ENCODE results near the gene SGMS1. TPM values are rescaled to one million over a fixed set of nuclear protein-coding genes. Genes with fewer than 3 reads are reported as not detected.

Gene SGMS1
- total and polyA plus RNA-seq, 12 donors, result 7.3 to 24.3 (median 17.1) TPM

DNA sequence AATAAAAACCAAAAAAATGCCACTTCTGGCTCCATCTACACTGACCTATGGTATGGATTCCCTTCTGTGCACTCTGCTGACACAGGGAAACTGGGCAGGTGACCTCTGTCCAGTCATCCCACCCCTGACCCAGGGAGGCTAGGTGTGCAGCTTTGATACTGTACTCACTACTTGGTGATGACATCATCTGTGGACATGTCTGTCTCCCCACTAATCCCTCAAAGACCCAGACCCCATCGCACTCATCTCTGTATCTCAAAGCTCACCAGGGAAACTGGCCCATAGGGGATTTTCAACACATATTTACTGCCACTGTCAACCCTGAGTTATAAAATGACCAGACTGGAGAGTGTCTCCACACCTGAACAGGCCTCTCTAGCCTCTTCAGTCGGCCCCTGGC is 10.6 kb downstream of the SGMS1 start:
- Histone ChIP-seq H3K4me3 (no peak overlapping the region), H3K4me1 (peaks cover 0 to 65% (median 40%) of the 10 kb centered on the region in 9 donors), H3K9me3 (no peaks in the 10 kb centered on the region), H3K27me3 (no peaks in the 10 kb centered on the region), H3K36me3 (no peaks in the 10 kb centered on the region), H3K27ac (peak overlapping the region in 1 of 10 donors; percentile 11)
- intact Hi-C loops (cut with DNase I), result loop anchor here in 3 of 10 donors (5.0 to 10.0 kb wide), 3 partner anchors 36 to 1321 kb away; no protein-coding TSS in a partner anchor
- TF ChIP-seq, protein P1, sequence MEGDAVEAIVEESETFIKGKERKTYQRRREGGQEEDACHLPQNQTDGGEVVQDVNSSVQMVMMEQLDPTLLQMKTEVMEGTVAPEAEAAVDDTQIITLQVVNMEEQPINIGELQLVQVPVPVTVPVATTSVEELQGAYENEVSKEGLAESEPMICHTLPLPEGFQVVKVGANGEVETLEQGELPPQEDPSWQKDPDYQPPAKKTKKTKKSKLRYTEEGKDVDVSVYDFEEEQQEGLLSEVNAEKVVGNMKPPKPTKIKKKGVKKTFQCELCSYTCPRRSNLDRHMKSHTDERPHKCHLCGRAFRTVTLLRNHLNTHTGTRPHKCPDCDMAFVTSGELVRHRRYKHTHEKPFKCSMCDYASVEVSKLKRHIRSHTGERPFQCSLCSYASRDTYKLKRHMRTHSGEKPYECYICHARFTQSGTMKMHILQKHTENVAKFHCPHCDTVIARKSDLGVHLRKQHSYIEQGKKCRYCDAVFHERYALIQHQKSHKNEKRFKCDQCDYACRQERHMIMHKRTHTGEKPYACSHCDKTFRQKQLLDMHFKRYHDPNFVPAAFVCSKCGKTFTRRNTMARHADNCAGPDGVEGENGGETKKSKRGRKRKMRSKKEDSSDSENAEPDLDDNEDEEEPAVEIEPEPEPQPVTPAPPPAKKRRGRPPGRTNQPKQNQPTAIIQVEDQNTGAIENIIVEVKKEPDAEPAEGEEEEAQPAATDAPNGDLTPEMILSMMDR (IDR thresholded peaks at IDR 0.05), result no peak
- DNase-seq (no peak), ATAC-seq (no peak)
- 56 to 60% methylated on average over 2 of the region's 2 CpGs for WGBS, 2 donors

DNA sequence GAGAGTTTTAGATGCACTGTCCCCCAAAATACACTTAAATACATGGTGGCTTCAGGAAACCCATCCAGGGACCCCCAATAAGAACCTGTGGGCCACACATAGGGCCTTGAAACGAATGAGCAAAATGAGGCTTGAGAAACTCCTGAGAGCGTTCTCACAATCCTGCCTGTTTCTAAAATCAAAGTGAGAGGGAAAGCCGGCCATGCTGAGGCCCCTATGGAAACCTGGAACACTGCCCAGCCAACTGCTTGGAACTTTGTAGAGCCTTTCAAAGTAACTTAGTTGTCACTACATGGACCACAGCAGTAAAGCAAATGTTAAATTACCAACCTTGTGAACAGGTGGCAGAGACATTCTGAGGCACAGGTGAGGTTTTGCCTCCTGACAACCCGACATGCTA is 13.4 kb downstream of the SGMS1 start:
- ATAC-seq (peak in 6 of 8 donors; percentile 47 to 70 (median 55)), DNase-seq (peak; percentile 33 to 76)
- Histone ChIP-seq H3K9me3 (no peaks in the 10 kb centered on the region), H3K4me1 (peaks cover 0 to 79% (median 56%) of the 10 kb centered on the region in 9 donors), H3K4me3 (no peak overlapping the region), H3K27me3 (no peaks in the 10 kb centered on the region), H3K27ac (peak overlapping the region in 5 of 10 donors; percentile 37 to 83 (median 51)), H3K36me3 (no peaks in the 10 kb centered on the region)
- intact Hi-C loops (cut with DNase I), result loop anchor here in 3 of 10 donors (5.0 to 10.0 kb wide), 3 partner anchors 33 to 1318 kb away; no protein-coding TSS in a partner anchor
- TF ChIP-seq, protein P1 (IDR thresholded peaks at IDR 0.05), result no peak
- WGBS, 2 donors, result 38 to 44% methylated on average over 4 of the region's 4 CpGs

DNA sequence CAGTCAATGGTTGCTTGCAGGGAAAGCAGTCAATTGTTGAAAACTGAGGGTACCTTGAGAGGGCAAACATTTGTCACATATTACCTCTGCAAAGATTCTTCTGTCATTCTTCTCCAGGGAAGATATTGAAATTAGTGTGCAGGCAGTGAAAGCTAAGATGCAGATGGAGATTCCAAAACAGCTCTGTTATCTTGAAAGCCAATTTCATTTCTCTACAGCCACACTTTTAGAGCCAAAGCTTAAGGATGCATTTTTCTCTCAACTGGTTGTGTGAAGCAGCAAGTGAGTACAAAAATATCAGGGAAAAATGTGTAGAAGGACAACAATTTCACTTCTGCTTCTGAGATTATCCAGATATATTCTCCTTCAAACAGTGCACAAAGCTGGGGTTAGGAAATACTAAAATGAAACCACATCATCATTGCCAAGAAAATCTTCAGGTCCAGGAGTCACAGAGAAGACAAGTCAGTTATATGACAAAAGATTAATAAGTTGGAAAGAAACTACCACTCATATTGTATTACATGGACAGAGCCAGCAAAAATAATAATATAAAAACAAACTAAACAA is 16.3 kb downstream of the SGMS1 start:
- H3K27ac ChIP-seq, result peak overlapping the region in 5 of 10 donors; percentile 5 to 41 (median 16)
- no peaks in the 10 kb centered on the region for H3K27me3 ChIP-seq
- no peak for ATAC-seq
- no peaks in the 10 kb centered on the region for H3K36me3 ChIP-seq
- H3K4me3 ChIP-seq, result no peak overlapping the region
- intact Hi-C loops (cut with DNase I), result loop anchor here in 2 of 10 donors (2.0 to 10.0 kb wide), 2 partner anchors 45 to 53 kb away; no protein-coding TSS in a partner anchor
- no peaks in the 10 kb centered on the region for H3K9me3 ChIP-seq
- H3K4me1 ChIP-seq, result peaks cover 0 to 79% (median 62%) of the 10 kb centered on the region in 9 donors
- DNase-seq, result no peak
- TF ChIP-seq, protein P1 (IDR thresholded peaks at IDR 0.05), result no peak

DNA sequence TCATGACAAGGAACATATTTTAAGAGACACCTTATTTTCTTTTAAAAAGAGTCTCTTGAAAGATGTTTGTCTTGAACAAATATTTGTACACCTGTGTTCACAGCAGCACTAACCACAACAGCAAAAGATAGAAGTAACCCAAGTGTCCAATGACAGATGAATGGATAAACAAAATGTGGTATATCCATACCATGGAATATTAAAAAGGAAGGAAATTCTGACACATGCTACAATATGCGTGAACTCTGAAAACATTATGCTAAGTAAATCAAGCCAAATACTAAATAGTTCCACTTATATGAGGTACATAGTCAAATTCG is 17.8 kb downstream of the SGMS1 start:
- WGBS, 2 donors, result 94 to 98% methylated on average over 2 of the region's 2 CpGs
- Histone ChIP-seq H3K4me3 (no peak overlapping the region), H3K9me3 (no peaks in the 10 kb centered on the region), H3K4me1 (peaks cover 0 to 84% (median 71%) of the 10 kb centered on the region in 9 donors), H3K27me3 (no peaks in the 10 kb centered on the region), H3K27ac (peak overlapping the region in 5 of 10 donors; percentile 59 to 81 (median 68)), H3K36me3 (no peaks in the 10 kb centered on the region)
- intact Hi-C loops (cut with DNase I), result loop anchor here in 2 of 10 donors (2.0 to 10.0 kb wide), 2 partner anchors 43 to 51 kb away; no protein-coding TSS in a partner anchor
- ATAC-seq (no peak), DNase-seq (no peak)
- TF ChIP-seq, protein P1 (IDR thresholded peaks at IDR 0.05), result no peak

Data from heart right ventricle (tissue), 16 donors.